ENCODE results near the gene TMEM97.
"Not testable (repeated sequence)": the region's sequence is repeated elsewhere in the genome, so short reads cannot be mapped to it uniquely, and the experiment has no call there.

The TMEM97 gene

DNA sequence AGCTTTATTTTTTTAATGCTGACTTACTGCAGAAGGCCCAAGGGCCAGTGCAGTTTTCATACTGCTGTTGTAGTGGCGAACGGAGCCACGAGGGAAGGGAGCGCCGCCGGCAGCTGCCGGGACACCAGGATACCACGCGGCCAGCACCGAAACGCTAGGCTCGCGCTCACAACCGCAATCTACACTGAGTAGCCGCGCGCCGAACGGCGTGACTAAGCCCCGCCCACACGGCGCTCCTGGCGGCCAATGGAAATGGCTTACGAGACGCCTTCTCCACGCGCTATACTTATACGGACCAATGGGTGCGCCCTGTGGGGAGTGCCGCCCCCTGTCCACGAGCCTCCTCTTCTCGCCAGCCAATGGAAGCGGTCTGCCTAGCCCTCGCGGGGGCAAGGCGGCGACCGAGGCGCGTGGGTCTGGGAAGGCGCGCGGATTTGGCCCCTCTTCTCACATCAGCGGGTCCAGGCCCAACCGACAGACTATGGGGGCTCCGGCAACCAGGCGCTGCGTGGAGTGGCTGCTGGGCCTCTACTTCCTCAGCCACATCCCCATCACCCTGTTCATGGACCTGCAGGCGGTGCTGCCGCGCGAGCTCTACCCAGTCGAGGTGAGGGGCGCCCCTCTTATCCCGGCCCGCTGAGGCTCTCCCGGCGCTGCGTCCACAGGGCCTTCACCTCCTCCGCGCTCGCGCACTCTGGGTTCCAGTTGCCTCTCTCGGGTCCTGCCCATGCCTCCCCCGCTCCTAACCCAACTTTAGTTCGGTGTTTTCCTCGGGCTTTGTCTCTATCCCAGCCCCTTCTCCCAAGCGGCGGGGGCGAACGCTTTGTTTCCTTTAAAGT lies at the start of gene TMEM97:
Gene TMEM97, plus strand, starts transcription at position 442 of the 839 bp plus-strand sequence. Its CDS starts 40 bp downstream, at position 482.
- Histone ChIP-seq H3K36me3 (ENCODE audit: control insufficient read depth in 1 of 2, insufficient read depth in 2 of 2, low read length in 2 of 2) (no peaks in the 10 kb centered on the region), H3K4me3 (ENCODE audit: low read depth in 1 of 2, low read length in 2 of 2) (peak within 1 kb of the TSS; percentile 71), H3K4me1 (ENCODE audit: control insufficient read depth in 1 of 2, insufficient read depth in 2 of 2, low read length in 2 of 2) (peaks cover 6 to 21% of the 10 kb centered on the region in 2 donors), H3K27me3 (ENCODE audit: low read depth, low read length) (no peaks in the 10 kb centered on the region), H3K9me3 (ENCODE audit: control insufficient read depth in 1 of 2, low read length in 2 of 2) (no peaks in the 10 kb centered on the region), H3K27ac (ENCODE audit: low read length) (peak within 1 kb of the TSS; percentile 31)

DNA sequence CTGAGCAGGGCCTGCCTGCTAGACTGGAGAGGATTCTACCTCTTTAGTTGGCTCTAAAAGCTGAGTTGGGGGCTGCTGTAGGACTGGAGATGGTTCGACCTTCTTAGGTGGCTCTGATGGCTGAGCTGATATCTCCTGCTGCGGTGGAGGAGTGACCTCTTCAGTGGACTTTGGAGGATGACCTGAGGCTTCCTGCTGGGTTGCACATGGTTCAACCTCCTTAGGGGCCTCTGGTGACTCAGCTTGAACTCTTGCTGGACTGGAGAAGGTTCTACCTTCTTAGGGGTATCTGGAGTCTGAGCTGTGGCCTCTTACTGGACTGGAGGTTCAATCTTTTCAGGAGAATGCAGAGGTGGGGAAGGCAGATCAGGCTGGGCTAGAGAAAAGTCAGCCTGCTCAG lies 48.9 kb upstream of the TMEM97 start:
- H3K4me1 ChIP-seq (ENCODE audit: control insufficient read depth in 1 of 2, insufficient read depth in 2 of 2, low read length in 2 of 2), result no peaks in the 10 kb centered on the region
- H3K27ac ChIP-seq (ENCODE audit: low read length), result no peak overlapping the region
- no peaks in the 10 kb centered on the region for H3K36me3 ChIP-seq (ENCODE audit: control insufficient read depth in 1 of 2, insufficient read depth in 2 of 2, low read length in 2 of 2)
- peaks cover 0 to 4% of the 10 kb centered on the region in 2 donors for H3K9me3 ChIP-seq (ENCODE audit: control insufficient read depth in 1 of 2, low read length in 2 of 2)
- H3K4me3 ChIP-seq (ENCODE audit: low read depth in 1 of 2, low read length in 2 of 2), result no peak overlapping the region
- no peaks in the 10 kb centered on the region for H3K27me3 ChIP-seq (ENCODE audit: low read depth, low read length)

DNA sequence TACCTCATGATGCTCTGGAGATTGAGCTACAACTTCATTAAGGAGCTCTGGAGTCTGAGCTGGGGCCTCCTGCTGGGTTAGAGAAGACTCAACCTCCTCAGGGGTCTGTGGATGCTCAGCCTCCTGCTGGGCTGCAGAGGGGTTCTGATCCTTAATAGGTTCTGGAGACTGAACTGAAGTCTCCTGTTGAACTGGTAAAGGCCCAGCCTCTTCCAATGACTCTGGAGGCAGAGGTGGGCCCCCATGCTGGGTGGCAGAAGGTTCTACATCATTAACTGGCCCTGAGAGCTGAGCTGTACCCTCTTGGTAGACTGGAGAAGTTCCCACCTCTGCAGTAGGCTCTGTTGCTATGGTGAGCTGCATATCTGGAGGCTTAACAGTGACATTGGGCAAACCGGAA lies 48.1 kb upstream of the TMEM97 start:
- Histone ChIP-seq H3K27ac (ENCODE audit: low read length) (no peak overlapping the region), H3K4me3 (ENCODE audit: low read depth in 1 of 2, low read length in 2 of 2) (no peak overlapping the region), H3K9me3 (ENCODE audit: control insufficient read depth in 1 of 2, low read length in 2 of 2) (peaks cover 0 to 4% of the 10 kb centered on the region in 2 donors), H3K36me3 (ENCODE audit: control insufficient read depth in 1 of 2, insufficient read depth in 2 of 2, low read length in 2 of 2) (no peaks in the 10 kb centered on the region), H3K4me1 (ENCODE audit: control insufficient read depth in 1 of 2, insufficient read depth in 2 of 2, low read length in 2 of 2) (no peaks in the 10 kb centered on the region), H3K27me3 (ENCODE audit: low read depth, low read length) (no peaks in the 10 kb centered on the region)

DNA sequence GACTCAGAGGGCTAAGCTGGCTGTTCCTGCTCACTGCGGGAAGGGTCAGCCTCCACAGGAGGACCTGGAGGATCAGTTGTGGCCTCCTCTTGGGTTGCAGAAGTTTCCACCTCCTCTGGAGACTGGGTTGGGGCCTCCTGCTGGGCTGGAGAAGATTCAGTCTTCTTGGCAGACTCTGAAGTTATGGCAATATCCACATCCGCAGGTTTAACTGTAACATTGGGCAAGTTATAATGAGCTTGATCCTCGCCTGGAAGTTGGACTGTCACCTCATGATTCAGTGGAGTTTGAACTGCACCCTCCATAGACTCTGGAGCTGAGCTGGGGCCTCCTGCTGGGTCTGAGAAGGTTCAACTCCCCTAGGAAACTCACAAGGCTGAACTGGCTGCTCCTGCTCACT lies 47.6 kb upstream of the TMEM97 start:
- no peak overlapping the region for H3K4me3 ChIP-seq (ENCODE audit: low read depth in 1 of 2, low read length in 2 of 2)
- peaks cover 0 to 4% of the 10 kb centered on the region in 2 donors for H3K9me3 ChIP-seq (ENCODE audit: control insufficient read depth in 1 of 2, low read length in 2 of 2)
- no peaks in the 10 kb centered on the region for H3K36me3 ChIP-seq (ENCODE audit: control insufficient read depth in 1 of 2, insufficient read depth in 2 of 2, low read length in 2 of 2)
- no peak overlapping the region for H3K27ac ChIP-seq (ENCODE audit: low read length)
- no peaks in the 10 kb centered on the region for H3K4me1 ChIP-seq (ENCODE audit: control insufficient read depth in 1 of 2, insufficient read depth in 2 of 2, low read length in 2 of 2)
- no peaks in the 10 kb centered on the region for H3K27me3 ChIP-seq (ENCODE audit: low read depth, low read length)

DNA sequence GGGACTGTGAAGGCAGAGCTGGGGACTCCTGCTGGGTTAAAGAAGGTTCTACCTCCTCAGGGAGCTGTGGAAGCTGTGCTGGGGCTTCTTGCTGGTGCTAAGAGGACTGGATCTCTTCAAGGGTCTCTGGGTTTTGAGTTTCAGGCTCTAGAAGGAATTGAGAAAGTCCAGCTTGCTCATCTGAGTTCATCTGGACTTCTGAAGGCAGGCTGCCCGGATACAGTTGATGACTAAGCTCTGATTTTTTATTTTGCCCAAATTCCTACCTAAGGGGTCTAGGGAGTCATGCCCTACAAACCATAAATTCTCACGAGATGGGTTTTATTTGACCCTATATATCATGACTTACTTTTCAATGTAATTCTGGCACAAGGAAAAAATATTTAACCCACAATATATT lies 46.8 kb upstream of the TMEM97 start:
- Histone ChIP-seq H3K9me3 (ENCODE audit: control insufficient read depth in 1 of 2, low read length in 2 of 2) (peaks cover 0 to 4% of the 10 kb centered on the region in 2 donors), H3K27ac (ENCODE audit: low read length) (no peak overlapping the region), H3K27me3 (ENCODE audit: low read depth, low read length) (no peaks in the 10 kb centered on the region), H3K4me1 (ENCODE audit: control insufficient read depth in 1 of 2, insufficient read depth in 2 of 2, low read length in 2 of 2) (no peaks in the 10 kb centered on the region), H3K36me3 (ENCODE audit: control insufficient read depth in 1 of 2, insufficient read depth in 2 of 2, low read length in 2 of 2) (no peaks in the 10 kb centered on the region), H3K4me3 (ENCODE audit: low read depth in 1 of 2, low read length in 2 of 2) (no peak overlapping the region)

DNA sequence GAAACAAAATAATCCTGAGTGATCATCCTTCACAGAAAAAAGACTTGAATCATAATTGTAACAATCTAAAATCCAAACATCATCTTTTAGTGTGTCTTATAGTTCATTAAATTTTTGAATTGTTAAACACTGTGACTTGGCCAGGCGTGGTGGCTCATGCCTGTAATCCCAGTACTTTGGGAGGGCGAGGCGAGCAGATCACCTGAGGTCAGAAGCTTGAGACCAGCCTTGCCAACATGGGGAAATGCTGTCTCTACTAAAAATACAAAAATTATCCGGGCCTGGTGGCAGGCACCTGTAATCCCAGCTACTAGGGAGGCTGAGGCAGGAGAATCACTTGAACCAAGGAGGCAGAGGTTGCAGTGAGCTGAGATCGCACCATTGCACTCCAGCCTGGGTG lies 45.7 kb upstream of the TMEM97 start:
- H3K27ac ChIP-seq (ENCODE audit: low read length); H3K4me3 ChIP-seq (ENCODE audit: low read depth in 1 of 2, low read length in 2 of 2); H3K4me1 ChIP-seq (ENCODE audit: control insufficient read depth in 1 of 2, insufficient read depth in 2 of 2, low read length in 2 of 2); H3K36me3 ChIP-seq (ENCODE audit: control insufficient read depth in 1 of 2, insufficient read depth in 2 of 2, low read length in 2 of 2); H3K27me3 ChIP-seq (ENCODE audit: low read depth, low read length); H3K9me3 ChIP-seq (ENCODE audit: control insufficient read depth in 1 of 2, low read length in 2 of 2): not testable (repeated sequence)

DNA sequence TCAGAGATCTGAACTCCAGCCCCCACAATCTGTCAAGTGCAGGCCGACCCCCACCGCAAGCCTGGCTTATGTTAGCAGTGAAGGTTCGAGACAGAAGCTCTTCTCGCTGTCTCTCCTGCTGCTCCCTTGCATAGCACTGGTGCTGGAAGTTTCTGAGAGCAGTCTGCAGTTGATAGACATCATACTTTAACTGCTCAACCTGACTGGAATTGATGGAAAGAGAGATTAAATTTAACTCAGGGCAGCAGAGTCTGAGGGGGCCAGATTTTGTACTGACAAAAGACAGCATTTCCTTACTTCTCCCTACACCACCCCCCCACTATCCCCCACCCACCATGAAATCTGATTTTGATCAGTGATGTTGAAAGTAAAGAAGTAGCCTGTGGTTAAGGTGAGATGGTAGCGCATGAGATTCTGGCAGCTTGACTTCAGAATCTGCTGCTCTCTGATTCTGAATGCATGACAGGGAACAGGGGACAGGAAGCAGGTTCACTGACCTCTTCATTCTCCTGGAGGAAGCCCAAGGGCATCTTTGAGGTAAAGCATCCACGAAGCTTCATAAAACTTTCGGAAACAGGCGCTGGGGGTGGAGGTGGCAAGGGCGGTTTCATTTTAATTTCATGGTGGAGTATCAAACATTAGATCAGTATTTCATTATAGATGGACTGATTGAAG lies 44.3 kb upstream of the TMEM97 start:
- Histone ChIP-seq H3K36me3 (ENCODE audit: control insufficient read depth in 1 of 2, insufficient read depth in 2 of 2, low read length in 2 of 2) (no peaks in the 10 kb centered on the region), H3K27me3 (ENCODE audit: low read depth, low read length) (no peaks in the 10 kb centered on the region), H3K9me3 (ENCODE audit: control insufficient read depth in 1 of 2, low read length in 2 of 2) (no peaks in the 10 kb centered on the region), H3K4me3 (ENCODE audit: low read depth in 1 of 2, low read length in 2 of 2) (no peak overlapping the region), H3K27ac (ENCODE audit: low read length) (no peak overlapping the region), H3K4me1 (ENCODE audit: control insufficient read depth in 1 of 2, insufficient read depth in 2 of 2, low read length in 2 of 2) (no peaks in the 10 kb centered on the region)

DNA sequence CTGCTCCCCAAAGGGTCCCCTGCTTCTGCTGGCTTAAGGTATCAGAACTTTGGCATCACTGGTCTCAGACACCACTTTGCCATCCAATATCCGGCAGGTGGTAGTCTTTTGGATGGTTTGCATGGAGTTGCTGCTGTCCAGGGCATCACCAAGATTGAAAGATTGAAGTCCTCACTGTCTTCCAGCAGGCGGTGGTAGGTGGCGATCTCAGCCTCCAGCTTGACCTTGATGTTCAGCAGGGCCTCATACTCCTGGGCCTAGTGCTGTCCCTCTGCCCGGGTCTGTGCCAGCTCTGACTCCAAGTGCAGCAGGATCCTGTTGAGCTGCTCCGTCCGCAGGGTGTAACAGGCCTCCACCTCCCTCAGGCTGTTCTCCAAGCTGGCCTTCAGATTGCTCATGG lies 43.0 kb upstream of the TMEM97 start:
- no peaks in the 10 kb centered on the region for H3K27me3 ChIP-seq (ENCODE audit: low read depth, low read length)
- no peaks in the 10 kb centered on the region for H3K9me3 ChIP-seq (ENCODE audit: control insufficient read depth in 1 of 2, low read length in 2 of 2)
- no peaks in the 10 kb centered on the region for H3K36me3 ChIP-seq (ENCODE audit: control insufficient read depth in 1 of 2, insufficient read depth in 2 of 2, low read length in 2 of 2)
- no peaks in the 10 kb centered on the region for H3K4me1 ChIP-seq (ENCODE audit: control insufficient read depth in 1 of 2, insufficient read depth in 2 of 2, low read length in 2 of 2)
- H3K4me3 ChIP-seq (ENCODE audit: low read depth in 1 of 2, low read length in 2 of 2), result no peak overlapping the region
- H3K27ac ChIP-seq (ENCODE audit: low read length), result no peak overlapping the region

DNA sequence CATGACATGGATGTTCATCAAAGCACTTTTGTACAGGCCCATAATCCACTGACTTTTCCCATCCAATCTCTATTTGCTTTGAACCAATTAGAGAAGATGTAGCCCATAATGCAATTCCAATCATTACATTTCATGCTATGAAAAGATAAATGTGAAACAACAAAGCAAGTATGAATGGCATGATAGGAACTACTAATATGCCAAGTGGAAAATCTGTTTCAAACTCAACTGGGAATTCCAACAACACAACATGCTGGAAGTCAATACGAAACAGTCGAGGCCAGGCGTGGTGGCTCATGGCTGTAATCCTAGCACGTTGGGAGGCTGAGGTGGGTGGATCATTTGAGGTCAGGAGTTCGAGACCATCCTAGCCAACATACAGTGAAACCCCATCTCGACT lies 39.6 kb upstream of the TMEM97 start:
- Histone ChIP-seq H3K36me3 (ENCODE audit: control insufficient read depth in 1 of 2, insufficient read depth in 2 of 2, low read length in 2 of 2) (no peaks in the 10 kb centered on the region), H3K27me3 (ENCODE audit: low read depth, low read length) (no peaks in the 10 kb centered on the region), H3K4me1 (ENCODE audit: control insufficient read depth in 1 of 2, insufficient read depth in 2 of 2, low read length in 2 of 2) (no peaks in the 10 kb centered on the region), H3K4me3 (ENCODE audit: low read depth in 1 of 2, low read length in 2 of 2) (no peak overlapping the region), H3K27ac (ENCODE audit: low read length) (no peak overlapping the region), H3K9me3 (ENCODE audit: control insufficient read depth in 1 of 2, low read length in 2 of 2) (no peaks in the 10 kb centered on the region)

DNA sequence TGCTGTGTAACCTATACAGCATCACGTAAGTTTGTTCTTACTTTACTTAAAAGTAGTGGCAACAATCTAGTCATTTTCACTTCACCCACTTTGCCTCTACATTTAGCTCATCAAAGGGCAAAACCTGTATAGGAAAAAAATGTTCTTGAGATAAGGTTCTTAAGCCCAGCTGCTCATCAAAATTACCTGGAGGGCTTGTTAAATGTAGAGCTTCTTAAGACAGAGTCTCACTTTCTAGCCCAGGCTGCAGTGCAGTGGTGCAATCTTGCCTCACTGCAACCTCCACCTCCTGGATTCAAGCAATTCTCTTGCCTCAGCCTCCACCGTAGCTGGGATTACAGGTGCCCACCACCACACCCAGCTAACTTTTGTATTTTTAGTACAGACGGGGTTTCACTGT lies 38.2 kb upstream of the TMEM97 start:
- Histone ChIP-seq H3K36me3 (ENCODE audit: control insufficient read depth in 1 of 2, insufficient read depth in 2 of 2, low read length in 2 of 2) (no peaks in the 10 kb centered on the region), H3K4me1 (ENCODE audit: control insufficient read depth in 1 of 2, insufficient read depth in 2 of 2, low read length in 2 of 2) (no peaks in the 10 kb centered on the region), H3K27ac (ENCODE audit: low read length) (no peak overlapping the region), H3K27me3 (ENCODE audit: low read depth, low read length) (no peaks in the 10 kb centered on the region), H3K9me3 (ENCODE audit: control insufficient read depth in 1 of 2, low read length in 2 of 2) (no peaks in the 10 kb centered on the region), H3K4me3 (ENCODE audit: low read depth in 1 of 2, low read length in 2 of 2) (no peak overlapping the region)

DNA sequence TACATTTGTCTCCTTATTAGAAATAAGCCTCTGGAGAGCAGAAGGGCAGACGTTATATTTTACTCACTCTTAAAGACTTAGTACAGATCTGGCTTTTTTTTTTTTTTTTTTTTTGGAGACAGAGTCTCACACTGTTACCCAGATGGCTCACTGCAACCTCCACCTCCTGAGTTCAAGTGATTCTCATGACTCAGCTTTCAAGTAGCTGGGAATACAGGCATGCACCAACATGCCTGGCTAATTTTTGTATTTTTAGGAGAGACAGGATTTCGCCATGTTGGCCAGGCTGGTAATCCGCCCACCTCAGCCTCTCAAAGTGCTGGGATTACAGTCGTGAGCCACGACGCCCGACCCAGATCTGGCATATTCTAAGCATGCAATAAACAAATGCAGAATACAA lies 36.4 kb upstream of the TMEM97 start:
- Histone ChIP-seq H3K4me1 (ENCODE audit: control insufficient read depth in 1 of 2, insufficient read depth in 2 of 2, low read length in 2 of 2) (no peaks in the 10 kb centered on the region), H3K4me3 (ENCODE audit: low read depth in 1 of 2, low read length in 2 of 2) (no peak overlapping the region), H3K27me3 (ENCODE audit: low read depth, low read length) (no peaks in the 10 kb centered on the region), H3K27ac (ENCODE audit: low read length) (no peak overlapping the region), H3K36me3 (ENCODE audit: control insufficient read depth in 1 of 2, insufficient read depth in 2 of 2, low read length in 2 of 2) (no peaks in the 10 kb centered on the region), H3K9me3 (ENCODE audit: control insufficient read depth in 1 of 2, low read length in 2 of 2) (no peaks in the 10 kb centered on the region)

All from muscle layer of duodenum (tissue), 2 donors.